ENCODE results near the gene MACROD2. TPM values are rescaled to one million over a fixed set of nuclear protein-coding genes. Genes with fewer than 3 reads are reported as not detected.

Gene MACROD2
- total and polyA plus RNA-seq, 4 donors = 0.66 to 10.5 (median 3.3) TPM

DNA sequence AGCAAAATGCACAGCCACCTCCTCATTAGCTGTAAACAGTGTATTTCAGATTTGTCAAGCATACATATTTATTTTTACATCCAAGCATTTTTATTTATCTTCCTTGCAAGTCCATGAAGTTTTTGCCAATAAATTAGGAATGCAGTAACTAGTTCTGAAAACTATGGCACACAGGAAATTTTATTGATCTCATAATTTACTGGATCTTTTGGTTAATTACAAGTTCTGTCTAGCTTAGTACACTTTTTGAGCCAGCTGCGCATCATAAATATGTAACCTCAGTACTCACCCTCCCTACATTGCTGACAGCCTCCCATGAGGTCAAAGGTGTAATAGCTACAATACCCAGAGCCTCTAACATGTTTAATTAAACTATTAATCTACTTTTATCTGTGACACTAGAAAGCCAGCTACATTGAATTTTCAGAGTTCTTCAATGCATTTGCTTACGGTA is 1679.8 kb downstream of the MACROD2 start:
- DNase-seq (ENCODE audit: low spot score) = no peak
- TF ChIP-seq RAD21 (IDR thresholded peaks at IDR 0.05) (no peak), HNF4A (conservative IDR thresholded peaks at IDR 0.05) (no peak), YY1 (IDR thresholded peaks at IDR 0.05) (no peak), NR2F2 (IDR thresholded peaks at IDR 0.05) (no peak), EGR1 (IDR thresholded peaks at IDR 0.05; ENCODE audit: low read depth in 2 of 2) (no peak), GABPA (IDR thresholded peaks at IDR 0.05 in 1 of 2, conservative IDR thresholded peaks at IDR 0.05 in 1 of 2) (no peak), TAF1 (conservative IDR thresholded peaks at IDR 0.05) (no peak), FOXA2 (IDR thresholded peaks at IDR 0.05) (no peak), HNF4G (IDR thresholded peaks at IDR 0.05) (no peak), SP1 (IDR thresholded peaks at IDR 0.05) (no peak)
- TF ChIP-seq, protein P1, sequence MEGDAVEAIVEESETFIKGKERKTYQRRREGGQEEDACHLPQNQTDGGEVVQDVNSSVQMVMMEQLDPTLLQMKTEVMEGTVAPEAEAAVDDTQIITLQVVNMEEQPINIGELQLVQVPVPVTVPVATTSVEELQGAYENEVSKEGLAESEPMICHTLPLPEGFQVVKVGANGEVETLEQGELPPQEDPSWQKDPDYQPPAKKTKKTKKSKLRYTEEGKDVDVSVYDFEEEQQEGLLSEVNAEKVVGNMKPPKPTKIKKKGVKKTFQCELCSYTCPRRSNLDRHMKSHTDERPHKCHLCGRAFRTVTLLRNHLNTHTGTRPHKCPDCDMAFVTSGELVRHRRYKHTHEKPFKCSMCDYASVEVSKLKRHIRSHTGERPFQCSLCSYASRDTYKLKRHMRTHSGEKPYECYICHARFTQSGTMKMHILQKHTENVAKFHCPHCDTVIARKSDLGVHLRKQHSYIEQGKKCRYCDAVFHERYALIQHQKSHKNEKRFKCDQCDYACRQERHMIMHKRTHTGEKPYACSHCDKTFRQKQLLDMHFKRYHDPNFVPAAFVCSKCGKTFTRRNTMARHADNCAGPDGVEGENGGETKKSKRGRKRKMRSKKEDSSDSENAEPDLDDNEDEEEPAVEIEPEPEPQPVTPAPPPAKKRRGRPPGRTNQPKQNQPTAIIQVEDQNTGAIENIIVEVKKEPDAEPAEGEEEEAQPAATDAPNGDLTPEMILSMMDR (IDR thresholded peaks at IDR 0.05; ENCODE audit: low read depth, low read length, missing input control) = no peak
- TF ChIP-seq, protein P2, sequence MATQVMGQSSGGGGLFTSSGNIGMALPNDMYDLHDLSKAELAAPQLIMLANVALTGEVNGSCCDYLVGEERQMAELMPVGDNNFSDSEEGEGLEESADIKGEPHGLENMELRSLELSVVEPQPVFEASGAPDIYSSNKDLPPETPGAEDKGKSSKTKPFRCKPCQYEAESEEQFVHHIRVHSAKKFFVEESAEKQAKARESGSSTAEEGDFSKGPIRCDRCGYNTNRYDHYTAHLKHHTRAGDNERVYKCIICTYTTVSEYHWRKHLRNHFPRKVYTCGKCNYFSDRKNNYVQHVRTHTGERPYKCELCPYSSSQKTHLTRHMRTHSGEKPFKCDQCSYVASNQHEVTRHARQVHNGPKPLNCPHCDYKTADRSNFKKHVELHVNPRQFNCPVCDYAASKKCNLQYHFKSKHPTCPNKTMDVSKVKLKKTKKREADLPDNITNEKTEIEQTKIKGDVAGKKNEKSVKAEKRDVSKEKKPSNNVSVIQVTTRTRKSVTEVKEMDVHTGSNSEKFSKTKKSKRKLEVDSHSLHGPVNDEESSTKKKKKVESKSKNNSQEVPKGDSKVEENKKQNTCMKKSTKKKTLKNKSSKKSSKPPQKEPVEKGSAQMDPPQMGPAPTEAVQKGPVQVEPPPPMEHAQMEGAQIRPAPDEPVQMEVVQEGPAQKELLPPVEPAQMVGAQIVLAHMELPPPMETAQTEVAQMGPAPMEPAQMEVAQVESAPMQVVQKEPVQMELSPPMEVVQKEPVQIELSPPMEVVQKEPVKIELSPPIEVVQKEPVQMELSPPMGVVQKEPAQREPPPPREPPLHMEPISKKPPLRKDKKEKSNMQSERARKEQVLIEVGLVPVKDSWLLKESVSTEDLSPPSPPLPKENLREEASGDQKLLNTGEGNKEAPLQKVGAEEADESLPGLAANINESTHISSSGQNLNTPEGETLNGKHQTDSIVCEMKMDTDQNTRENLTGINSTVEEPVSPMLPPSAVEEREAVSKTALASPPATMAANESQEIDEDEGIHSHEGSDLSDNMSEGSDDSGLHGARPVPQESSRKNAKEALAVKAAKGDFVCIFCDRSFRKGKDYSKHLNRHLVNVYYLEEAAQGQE (IDR thresholded peaks at IDR 0.05) = no peak
- TF ChIP-seq, protein P3, sequence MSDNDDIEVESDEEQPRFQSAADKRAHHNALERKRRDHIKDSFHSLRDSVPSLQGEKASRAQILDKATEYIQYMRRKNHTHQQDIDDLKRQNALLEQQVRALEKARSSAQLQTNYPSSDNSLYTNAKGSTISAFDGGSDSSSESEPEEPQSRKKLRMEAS (IDR thresholded peaks at IDR 0.05) = no peak
- TF ChIP-seq, protein P4, sequence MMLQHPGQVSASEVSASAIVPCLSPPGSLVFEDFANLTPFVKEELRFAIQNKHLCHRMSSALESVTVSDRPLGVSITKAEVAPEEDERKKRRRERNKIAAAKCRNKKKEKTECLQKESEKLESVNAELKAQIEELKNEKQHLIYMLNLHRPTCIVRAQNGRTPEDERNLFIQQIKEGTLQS (IDR thresholded peaks at IDR 0.05) = no peak
- Histone ChIP-seq H3K4me1 (ENCODE audit: control insufficient read depth in 4 of 4, insufficient read depth in 4 of 4, low read length in 3 of 4) (peaks cover 0 to 8% (median 3%) of the 10 kb centered on the region in 4 donors), H3K36me3 (ENCODE audit: control insufficient read depth in 4 of 4, insufficient read depth in 3 of 4, low read depth in 1 of 4, low read length in 3 of 4) (no peaks in the 10 kb centered on the region), H3K9ac (ENCODE audit: low read depth in 1 of 2, low read length in 2 of 2) (no peak overlapping the region), H3K4me3 (ENCODE audit: low read depth in 1 of 3, low read length in 3 of 3) (no peak overlapping the region), H3K9me3 (ENCODE audit: control insufficient read depth in 4 of 4, low read length in 3 of 4) (no peaks in the 10 kb centered on the region), H3K27me3 (ENCODE audit: control insufficient read depth in 4 of 4, insufficient read depth in 4 of 4, low read length in 3 of 4) (no peaks in the 10 kb centered on the region), H3K27ac (ENCODE audit: low read depth in 1 of 2, low read length in 2 of 2) (no peak overlapping the region)
- WGBS = 94% methylated on average over 2 of the region's 2 CpGs

DNA sequence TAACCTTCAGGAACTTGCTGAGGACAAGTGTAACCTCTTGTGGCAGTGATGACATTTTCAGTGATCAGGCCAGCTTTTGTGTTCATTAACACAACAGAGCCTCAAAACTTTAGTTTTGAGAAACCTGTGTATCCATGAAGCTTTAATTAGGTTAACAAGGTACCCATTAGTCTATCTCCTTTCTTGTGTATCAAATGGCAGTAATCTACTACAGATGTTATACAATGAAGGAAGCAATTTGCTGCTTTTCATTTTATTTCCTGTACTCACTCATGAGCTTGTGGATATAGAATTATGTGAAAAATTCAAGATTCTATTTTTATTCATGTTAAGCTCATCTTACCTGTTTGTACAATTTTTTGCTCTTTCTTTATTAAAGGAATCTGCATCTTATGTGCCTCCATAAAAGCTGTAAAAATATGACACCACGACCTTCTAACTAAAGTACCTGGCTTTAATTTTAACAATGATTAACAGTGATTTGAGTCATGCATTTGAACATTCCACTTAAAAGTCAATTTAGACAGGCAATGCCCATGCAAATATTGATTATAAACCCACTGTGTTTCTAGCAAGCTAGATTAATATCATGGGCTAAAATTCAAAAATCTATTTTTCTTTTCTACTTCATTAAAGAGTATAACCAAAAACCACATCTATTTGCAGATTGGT is 1680.6 kb downstream of the MACROD2 start:
- DNase-seq (ENCODE audit: low spot score) = no peak
- H3K27me3 ChIP-seq (ENCODE audit: control insufficient read depth in 4 of 4, insufficient read depth in 4 of 4, low read length in 3 of 4) = no peaks in the 10 kb centered on the region
- H3K4me3 ChIP-seq (ENCODE audit: low read depth in 1 of 3, low read length in 3 of 3) = no peak overlapping the region
- H3K27ac ChIP-seq (ENCODE audit: low read depth in 1 of 2, low read length in 2 of 2) = no peak overlapping the region
- TF ChIP-seq, protein P4 (IDR thresholded peaks at IDR 0.05) = no peak
- TF ChIP-seq RXRA (IDR thresholded peaks at IDR 0.05) (no peak), RAD21 (IDR thresholded peaks at IDR 0.05) (no peak)
- TF ChIP-seq, protein P5, sequence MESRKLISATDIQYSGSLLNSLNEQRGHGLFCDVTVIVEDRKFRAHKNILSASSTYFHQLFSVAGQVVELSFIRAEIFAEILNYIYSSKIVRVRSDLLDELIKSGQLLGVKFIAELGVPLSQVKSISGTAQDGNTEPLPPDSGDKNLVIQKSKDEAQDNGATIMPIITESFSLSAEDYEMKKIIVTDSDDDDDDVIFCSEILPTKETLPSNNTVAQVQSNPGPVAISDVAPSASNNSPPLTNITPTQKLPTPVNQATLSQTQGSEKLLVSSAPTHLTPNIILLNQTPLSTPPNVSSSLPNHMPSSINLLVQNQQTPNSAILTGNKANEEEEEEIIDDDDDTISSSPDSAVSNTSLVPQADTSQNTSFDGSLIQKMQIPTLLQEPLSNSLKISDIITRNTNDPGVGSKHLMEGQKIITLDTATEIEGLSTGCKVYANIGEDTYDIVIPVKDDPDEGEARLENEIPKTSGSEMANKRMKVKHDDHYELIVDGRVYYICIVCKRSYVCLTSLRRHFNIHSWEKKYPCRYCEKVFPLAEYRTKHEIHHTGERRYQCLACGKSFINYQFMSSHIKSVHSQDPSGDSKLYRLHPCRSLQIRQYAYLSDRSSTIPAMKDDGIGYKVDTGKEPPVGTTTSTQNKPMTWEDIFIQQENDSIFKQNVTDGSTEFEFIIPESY (IDR thresholded peaks at IDR 0.05) = no peak
- TF ChIP-seq, protein P3 (IDR thresholded peaks at IDR 0.05) = no peak
- no peak overlapping the region for H3K9ac ChIP-seq (ENCODE audit: low read depth in 1 of 2, low read length in 2 of 2)
- peaks cover 0 to 8% (median 3%) of the 10 kb centered on the region in 4 donors for H3K4me1 ChIP-seq (ENCODE audit: control insufficient read depth in 4 of 4, insufficient read depth in 4 of 4, low read length in 3 of 4)
- H3K9me3 ChIP-seq (ENCODE audit: control insufficient read depth in 4 of 4, low read length in 3 of 4) = no peaks in the 10 kb centered on the region
- WGBS = 22% methylated on average over 1 of the region's 1 CpG
- no peaks in the 10 kb centered on the region for H3K36me3 ChIP-seq (ENCODE audit: control insufficient read depth in 4 of 4, insufficient read depth in 3 of 4, low read depth in 1 of 4, low read length in 3 of 4)

Measured in liver (tissue), 9 donors.